Activated T-cell treated with anti-CD3 and anti-CD28 coated beads, Interleukin-2, amount 50 U/mL, for 72 hours (primary cell): ENCODE measurements around the gene RPS10. TPM values are rescaled to one million over a fixed set of nuclear protein-coding genes. Genes with fewer than 3 reads are reported as not detected.
A peak's percentile ranks its signal among the peaks of the same experiment; 100 is the strongest.

Experiments used
- ATAC-seq, 2 donors: fragments of 150-1000 bp; cut with Tn5 transposase; replicated peaks in 1 of 2; 2 replicates each; pipeline ENCODE4 v1.10.0; 2021; ENCODE audit warnings: moderate library complexity in 2 of 2, mild to moderate bottlenecking in 1 of 2
- DNase-seq, 2 donors: peaks; one replicate each; pipeline ENCODE4 v3.0.0; 2021 to 2022; ENCODE audit warnings: mixed read lengths in 1 of 2
- H3K27ac Mint-ChIP-seq: one replicate; pipeline ENCODE4 v1.8.0; 2022; ENCODE audit warnings: mild to moderate bottlenecking, moderate library complexity, mixed read lengths
- H3K27me3 Mint-ChIP-seq: one replicate; pipeline ENCODE4 v1.8.0; 2022; ENCODE audit warnings: low read depth, mixed read lengths
- H3K36me3 Mint-ChIP-seq, 2 donors: one replicate each; pipeline ENCODE4 v1.8.0; 2022; ENCODE audit warnings: mixed read lengths in 2 of 2, mild to moderate bottlenecking in 1 of 2; ENCODE audit not compliant: insufficient read depth in 2 of 2
- H3K4me1 Mint-ChIP-seq: one replicate; pipeline ENCODE4 v1.8.0; 2022; ENCODE audit warnings: low read depth, mixed read lengths
- H3K4me3 Mint-ChIP-seq, 2 donors: one replicate each; pipeline ENCODE4 v1.8.0; 2022; ENCODE audit warnings: mild to moderate bottlenecking in 2 of 2, mixed read lengths in 2 of 2, moderate library complexity in 2 of 2
- H3K9me3 Mint-ChIP-seq, 2 donors: one replicate each; pipeline ENCODE4 v1.8.0; 2022; ENCODE audit warnings: mixed read lengths in 2 of 2
- total RNA-seq, 2 donors: library from RNA; stranded (reverse); gene quantifications; one replicate each; pipeline ENCODE4 v1.2.3, GENCODE V29; 2022

RPS10 gene
- total RNA-seq, 2 donors from 2014 or later, result 2,209 to 2,226 TPM

DNA sequence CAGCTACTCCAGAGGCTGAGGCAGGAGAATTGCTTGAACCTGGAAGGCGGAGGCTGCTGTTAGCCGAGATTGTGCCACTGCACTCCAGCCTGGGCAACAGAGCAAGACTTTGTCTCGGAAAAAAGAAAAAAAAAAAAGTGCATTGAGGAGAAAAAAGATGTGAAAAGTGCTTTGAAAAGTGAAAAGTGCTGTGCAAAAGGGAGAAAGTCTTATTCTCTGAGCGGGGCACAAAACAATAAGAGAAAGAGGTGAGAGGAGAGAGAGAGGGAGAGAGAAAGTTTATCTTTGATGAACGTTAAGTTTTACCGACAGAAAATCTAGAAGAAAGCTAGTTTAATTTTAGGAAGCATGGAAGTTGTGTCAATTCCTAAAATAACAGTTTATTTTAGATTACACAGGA is 36.1 kb upstream of the RPS10 start:
- DNase-seq (no peak), ATAC-seq (no peak)
- H3K4me1 Mint-ChIP-seq, result peaks cover 7% of the 10 kb centered on the region
- no peak overlapping the region for H3K27ac Mint-ChIP-seq
- peaks cover 15% of the 10 kb centered on the region for H3K27me3 Mint-ChIP-seq
- no peaks in the 10 kb centered on the region for H3K36me3 Mint-ChIP-seq
- H3K4me3 Mint-ChIP-seq, result no peak overlapping the region
- no peaks in the 10 kb centered on the region for H3K9me3 Mint-ChIP-seq

DNA sequence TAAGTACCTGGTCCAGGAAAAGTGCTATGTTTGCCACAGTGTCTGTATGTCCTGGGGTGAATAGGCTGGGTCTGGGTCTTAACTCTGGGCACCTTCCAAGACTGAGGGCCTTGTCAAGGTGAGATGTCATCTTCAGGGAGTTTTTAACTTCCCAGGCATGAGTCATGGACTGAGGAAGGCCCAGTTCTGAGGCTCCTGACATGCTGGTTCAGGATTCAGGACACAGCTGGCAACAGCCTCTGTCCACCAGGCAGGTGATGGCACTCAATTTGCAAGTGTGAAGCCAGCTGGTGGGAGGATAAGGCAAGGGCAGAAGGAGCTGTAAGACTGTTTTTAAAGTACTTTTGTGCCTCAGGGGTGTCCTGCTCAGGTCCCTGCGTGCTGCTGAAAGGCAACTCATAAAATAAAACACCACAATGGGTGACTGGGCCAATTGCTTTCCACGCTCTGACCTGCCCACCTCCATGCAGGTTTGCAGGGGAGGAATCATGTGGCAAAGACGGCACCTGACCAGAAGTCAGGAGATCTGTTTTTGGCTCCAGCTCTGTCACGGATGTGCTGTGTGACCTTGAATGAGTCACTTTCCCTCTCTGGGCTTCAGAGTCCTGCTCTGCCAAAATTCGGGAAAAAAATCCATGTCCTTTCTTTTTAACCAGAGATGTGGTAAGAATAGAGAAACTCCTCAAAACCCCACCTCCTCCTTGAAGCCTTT is 35.1 kb upstream of the RPS10 start:
- ATAC-seq (no peak), DNase-seq (no peak)
- Mint-ChIP-seq H3K4me1 (peaks cover 7% of the 10 kb centered on the region), H3K9me3 (no peaks in the 10 kb centered on the region), H3K27me3 (peaks cover 15% of the 10 kb centered on the region), H3K27ac (no peak overlapping the region), H3K4me3 (no peak overlapping the region), H3K36me3 (no peaks in the 10 kb centered on the region)

DNA sequence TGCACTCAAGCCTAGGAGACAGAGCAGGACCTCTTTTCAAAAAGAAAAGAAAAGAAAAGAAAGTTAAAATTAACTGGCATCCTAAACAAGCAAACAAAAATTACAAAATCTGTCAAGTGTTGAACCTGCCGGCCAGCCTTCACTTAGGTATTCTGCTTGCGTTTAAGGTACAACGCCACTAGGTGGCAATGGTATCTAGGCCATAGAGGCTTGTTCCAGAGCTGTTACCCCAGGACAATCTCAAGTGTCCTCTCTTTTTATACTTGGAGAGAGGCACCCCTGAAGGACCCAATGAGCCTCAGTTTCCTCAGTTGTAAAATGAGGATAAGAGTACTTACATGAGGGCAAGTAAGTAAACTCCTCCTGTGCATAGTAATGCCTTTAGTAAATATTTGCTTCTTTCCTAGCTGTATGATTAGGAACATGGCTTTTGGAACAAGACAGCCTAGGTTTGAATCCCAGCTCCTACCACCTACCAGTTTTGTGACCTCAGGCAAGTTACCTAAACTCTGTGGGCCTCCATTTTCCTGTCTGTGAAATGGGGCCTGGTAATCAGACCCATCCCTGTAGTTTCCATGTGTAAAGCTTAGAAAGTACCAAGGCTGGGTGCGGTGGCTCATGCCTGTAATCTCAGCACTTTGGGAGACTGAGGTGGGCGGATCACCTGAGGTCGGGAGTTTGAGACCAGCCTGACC is 34.2 kb upstream of the RPS10 start:
- Mint-ChIP-seq H3K4me3 (no peak overlapping the region), H3K4me1 (peaks cover 2% of the 10 kb centered on the region), H3K27ac (no peak overlapping the region), H3K9me3 (no peaks in the 10 kb centered on the region), H3K36me3 (no peaks in the 10 kb centered on the region), H3K27me3 (peaks cover 9% of the 10 kb centered on the region)
- ATAC-seq (peak; percentile 70 to 73), DNase-seq (peak; percentile 50 to 54)

DNA sequence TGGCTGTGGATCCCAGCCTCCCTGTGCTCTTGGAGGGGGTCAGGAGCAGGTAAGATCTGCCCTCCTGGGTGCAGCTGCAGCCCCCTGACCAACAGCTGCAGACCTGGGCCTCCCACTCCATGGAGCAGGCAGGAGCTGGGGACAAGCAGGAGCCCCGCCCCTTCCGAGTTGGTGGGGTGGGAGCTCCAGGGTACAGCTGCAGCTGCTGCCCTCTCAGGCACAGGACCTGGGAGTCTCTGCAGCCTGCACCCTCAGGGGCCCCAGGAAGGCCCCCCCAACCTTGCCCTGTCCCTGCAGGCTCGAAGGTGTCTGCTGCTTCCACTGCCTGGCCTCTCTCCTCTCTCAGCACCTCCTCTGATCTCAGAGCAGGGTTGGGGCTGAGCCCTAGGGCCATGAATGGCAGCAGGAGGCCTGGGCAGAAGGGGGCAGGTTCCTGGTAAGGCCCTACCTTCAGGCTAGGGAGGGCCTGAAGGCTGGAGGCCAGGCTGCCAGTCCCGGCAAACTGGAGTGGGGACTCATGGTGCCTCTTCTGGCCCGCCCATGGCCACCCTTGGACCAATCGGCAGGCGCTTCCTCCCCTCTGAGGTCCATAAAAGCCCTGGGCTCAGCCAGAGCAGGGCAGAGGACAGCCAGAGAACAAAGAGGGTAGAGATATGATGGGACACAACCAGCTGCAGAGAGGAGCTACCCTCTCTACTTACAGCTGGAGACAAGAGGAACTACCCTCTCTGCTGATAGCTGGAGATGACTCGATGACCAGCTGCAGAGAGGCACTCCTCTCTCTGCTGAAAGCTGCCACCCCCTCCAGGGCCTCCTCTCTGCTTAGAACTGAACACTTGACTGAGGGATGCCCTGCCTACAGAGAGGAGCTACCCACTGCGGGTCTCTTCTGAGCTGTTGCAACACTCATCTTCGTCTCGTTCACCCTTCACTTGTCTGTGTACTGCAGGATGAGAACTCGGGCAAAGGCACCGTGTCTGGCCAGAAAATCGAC is 32.2 kb upstream of the RPS10 start:
- Mint-ChIP-seq H3K27ac (no peak overlapping the region), H3K4me1 (no peaks in the 10 kb centered on the region), H3K9me3 (no peaks in the 10 kb centered on the region), H3K27me3 (no peaks in the 10 kb centered on the region), H3K4me3 (no peak overlapping the region), H3K36me3 (no peaks in the 10 kb centered on the region)
- ATAC-seq (no peak), DNase-seq (no peak)

DNA sequence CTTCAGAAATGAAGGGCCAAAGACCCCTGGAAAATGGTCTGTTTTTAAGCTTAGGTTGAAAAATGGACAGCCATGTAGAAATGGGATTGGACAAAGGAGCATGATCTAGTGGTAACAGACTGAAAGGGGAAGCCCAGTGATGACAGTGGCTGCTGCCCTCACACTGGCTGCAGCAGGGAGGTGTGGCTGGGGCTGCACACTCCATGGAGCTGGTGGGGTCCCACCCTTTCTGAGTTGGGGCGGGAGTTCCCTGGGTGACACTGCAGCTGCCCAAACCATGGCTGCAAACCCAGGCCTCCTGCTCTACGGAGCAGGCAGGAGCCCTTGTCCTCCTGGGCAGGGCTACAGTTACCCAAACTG is 31.5 kb upstream of the RPS10 start:
- no peak for ATAC-seq
- no peak overlapping the region for H3K27ac Mint-ChIP-seq
- H3K9me3 Mint-ChIP-seq, result no peaks in the 10 kb centered on the region
- no peak overlapping the region for H3K4me3 Mint-ChIP-seq
- H3K4me1 Mint-ChIP-seq, result no peaks in the 10 kb centered on the region
- H3K27me3 Mint-ChIP-seq, result no peaks in the 10 kb centered on the region
- H3K36me3 Mint-ChIP-seq, result no peaks in the 10 kb centered on the region
- DNase-seq, result no peak

DNA sequence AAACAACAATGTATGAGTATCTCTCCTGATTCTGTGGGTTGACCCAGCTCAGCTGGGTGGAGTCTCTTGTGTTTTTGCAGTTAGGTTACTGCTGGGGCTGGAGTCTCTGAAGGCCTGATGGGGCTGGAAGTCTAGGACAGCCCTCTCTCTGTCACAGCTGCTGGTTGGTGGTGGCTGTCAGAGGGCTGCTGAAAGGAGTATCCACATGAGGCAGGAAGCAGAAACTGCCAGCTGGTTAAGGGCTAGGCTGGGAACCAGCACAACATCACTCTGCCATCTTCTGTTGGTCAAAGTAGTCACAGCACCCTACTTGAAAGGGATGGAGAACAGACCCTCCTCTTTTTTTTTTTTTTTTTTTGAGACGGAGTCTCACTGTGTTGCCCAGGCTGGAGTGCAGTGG is 30.0 kb upstream of the RPS10 start:
- peaks cover 2% of the 10 kb centered on the region in 2 donors for H3K9me3 Mint-ChIP-seq
- DNase-seq (no peak), ATAC-seq (peak in 1 of 2 donors; percentile 36)
- no peak overlapping the region for H3K27ac Mint-ChIP-seq
- H3K4me3 Mint-ChIP-seq, result no peak overlapping the region
- H3K27me3 Mint-ChIP-seq, result no peaks in the 10 kb centered on the region
- no peaks in the 10 kb centered on the region for H3K4me1 Mint-ChIP-seq
- H3K36me3 Mint-ChIP-seq, result no peaks in the 10 kb centered on the region

DNA sequence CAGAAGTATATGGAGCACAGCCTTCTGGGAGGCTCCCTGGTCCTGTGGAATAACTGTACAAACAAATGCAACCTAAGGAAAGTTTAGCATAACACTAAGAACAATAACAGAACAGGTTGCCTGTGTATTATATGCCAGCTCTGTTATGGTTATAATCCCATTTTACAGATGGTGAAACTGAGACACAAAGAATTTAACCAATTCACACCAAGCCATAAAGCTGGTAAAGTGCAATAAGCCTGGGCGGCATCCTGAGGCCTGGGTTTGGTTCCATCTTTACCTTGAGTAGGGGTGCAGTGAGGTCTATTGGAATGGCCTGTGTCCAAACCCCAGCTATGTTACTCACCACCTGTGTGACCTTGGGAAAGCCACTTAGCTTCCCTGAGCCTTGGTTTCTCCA is 25.3 kb upstream of the RPS10 start:
- H3K27me3 Mint-ChIP-seq, result no peaks in the 10 kb centered on the region
- peaks cover 2% of the 10 kb centered on the region in 2 donors for H3K9me3 Mint-ChIP-seq
- H3K36me3 Mint-ChIP-seq, result no peaks in the 10 kb centered on the region
- ATAC-seq (no peak), DNase-seq (no peak)
- H3K27ac Mint-ChIP-seq, result no peak overlapping the region
- no peaks in the 10 kb centered on the region for H3K4me1 Mint-ChIP-seq
- H3K4me3 Mint-ChIP-seq, result no peak overlapping the region

DNA sequence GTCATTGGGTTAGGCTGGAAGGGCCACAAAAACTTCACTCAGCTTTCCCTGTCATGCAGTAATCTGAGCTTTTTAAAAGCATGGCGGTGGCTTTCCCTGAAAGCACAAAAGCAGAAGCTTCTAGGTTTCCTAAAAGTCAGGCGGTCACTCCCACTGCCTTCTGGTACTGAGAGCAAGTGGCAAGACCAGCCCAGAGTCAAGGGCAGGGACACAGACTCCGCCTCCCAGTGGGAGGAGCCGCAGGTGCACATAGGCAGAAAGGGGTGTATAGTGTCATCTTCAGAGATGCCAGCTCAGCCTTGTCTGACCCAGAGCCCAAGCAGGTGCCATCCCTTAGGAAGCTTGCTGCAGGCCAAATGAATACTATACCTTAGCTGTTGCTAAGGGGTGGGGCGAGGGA is 22.0 kb upstream of the RPS10 start:
- Mint-ChIP-seq H3K4me1 (no peaks in the 10 kb centered on the region), H3K36me3 (no peaks in the 10 kb centered on the region), H3K27me3 (no peaks in the 10 kb centered on the region), H3K27ac (no peak overlapping the region), H3K9me3 (peaks cover 2% of the 10 kb centered on the region in 2 donors), H3K4me3 (no peak overlapping the region)
- ATAC-seq, result no peak
- DNase-seq, result peak in 1 of 2 donors; percentile 12

DNA sequence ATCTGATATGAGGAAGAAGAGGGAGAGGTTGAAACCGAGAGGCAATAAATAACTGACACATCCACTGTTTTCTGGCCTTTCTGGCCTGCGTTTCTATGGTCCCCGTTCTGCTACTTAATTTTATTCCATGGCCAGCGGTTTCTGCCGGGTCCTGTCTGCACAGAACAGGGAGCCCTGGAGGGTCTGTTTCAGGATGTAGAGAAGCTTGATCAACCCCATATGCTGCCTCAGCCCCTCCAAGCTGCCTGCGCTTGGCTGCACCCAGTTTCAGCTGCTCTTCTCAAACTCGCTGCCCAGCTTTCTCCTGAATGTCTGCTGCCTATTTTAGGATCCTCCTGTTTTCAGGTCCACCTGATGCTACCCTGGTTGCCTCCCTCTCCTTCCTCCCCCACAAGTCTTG is 21.5 kb upstream of the RPS10 start:
- H3K36me3 Mint-ChIP-seq, result no peaks in the 10 kb centered on the region
- ATAC-seq, result no peak

DNA sequence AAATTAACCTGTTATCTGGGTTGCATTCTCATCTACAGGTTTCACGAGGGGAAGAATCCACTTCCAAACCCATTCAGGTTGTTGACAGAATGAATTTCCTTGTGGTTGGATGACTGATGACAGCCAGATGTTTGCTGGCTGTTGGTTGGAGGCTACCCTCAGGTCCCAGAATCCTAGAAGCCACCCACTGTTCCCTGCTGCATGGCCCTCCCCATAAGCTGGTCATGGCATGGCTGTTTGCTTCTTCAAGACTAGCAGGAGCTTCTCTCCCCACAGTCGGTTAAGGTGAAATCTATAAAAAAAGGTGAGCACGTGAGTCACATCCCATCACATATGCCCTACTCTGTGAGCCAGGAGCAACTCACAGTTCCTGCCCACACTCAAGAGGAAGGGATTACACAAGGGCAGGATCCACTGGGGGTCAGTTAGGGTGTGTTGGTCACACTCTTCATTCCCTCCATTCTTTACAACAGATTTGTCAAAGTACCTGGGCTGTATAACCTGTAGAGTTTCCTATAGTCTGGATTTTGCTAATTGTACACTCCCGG is 19.5 kb upstream of the RPS10 start:
- no peak overlapping the region for H3K4me3 Mint-ChIP-seq
- no peaks in the 10 kb centered on the region for H3K4me1 Mint-ChIP-seq
- no peak overlapping the region for H3K27ac Mint-ChIP-seq
- H3K9me3 Mint-ChIP-seq, result no peaks in the 10 kb centered on the region
- ATAC-seq (no peak), DNase-seq (no peak)
- no peaks in the 10 kb centered on the region for H3K27me3 Mint-ChIP-seq
- no peaks in the 10 kb centered on the region for H3K36me3 Mint-ChIP-seq

More for the DNA sequence above, 21.5 kb upstream of the RPS10 start:
- Mint-ChIP-seq H3K4me3 (no peak overlapping the region), H3K27me3 (no peaks in the 10 kb centered on the region), H3K4me1 (no peaks in the 10 kb centered on the region), H3K9me3 (peaks cover 2% of the 10 kb centered on the region in 2 donors), H3K27ac (no peak overlapping the region)
- DNase-seq, result no peak

DNA sequence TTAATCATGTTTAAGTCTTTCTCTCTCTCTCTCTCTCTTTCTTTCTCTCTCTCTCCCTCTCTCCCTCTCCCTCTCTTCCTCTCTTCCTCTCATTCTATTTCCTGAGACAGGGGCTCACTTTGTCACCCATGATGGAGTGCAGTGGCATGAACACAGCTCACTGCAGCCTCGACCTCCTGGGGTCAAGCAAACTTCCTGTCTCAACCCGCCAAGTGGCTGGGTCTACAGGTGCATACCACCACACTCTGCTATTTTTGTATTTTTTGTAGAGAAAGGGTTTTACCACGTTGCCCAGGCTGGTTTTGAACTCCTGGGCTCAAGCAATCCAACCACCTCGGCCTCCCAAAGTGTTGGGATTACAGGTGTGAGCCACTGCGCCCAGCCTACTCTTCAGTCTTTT is 15.7 kb upstream of the RPS10 start:
- ATAC-seq, result no peak
- H3K4me1 Mint-ChIP-seq, result no peaks in the 10 kb centered on the region
- H3K36me3 Mint-ChIP-seq, result no peaks in the 10 kb centered on the region
- peaks cover 6% of the 10 kb centered on the region for H3K27me3 Mint-ChIP-seq
- H3K9me3 Mint-ChIP-seq, result peaks cover 4 to 6% of the 10 kb centered on the region in 2 donors
- H3K4me3 Mint-ChIP-seq, result no peak overlapping the region
- H3K27ac Mint-ChIP-seq, result no peak overlapping the region
- no peak for DNase-seq

DNA sequence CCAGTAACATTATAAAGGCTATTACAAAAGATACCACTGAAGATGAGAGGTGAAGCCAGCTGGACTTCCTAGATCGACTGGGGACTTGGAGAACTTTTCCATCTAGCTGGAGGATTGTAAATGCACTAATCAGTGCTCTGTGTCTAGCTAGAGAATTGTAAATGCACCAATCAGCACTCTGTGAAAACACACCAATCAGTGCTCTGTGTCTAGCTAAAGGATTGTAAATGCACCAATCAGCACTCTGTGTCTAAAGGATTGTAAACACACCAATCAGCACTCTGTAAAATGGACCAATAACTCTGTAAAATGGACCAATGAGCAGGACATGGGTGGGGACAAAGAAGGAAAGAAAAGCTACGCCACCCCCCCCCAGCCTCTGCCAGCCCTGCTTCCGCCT is 13.6 kb upstream of the RPS10 start:
- no peak for ATAC-seq

DNA sequence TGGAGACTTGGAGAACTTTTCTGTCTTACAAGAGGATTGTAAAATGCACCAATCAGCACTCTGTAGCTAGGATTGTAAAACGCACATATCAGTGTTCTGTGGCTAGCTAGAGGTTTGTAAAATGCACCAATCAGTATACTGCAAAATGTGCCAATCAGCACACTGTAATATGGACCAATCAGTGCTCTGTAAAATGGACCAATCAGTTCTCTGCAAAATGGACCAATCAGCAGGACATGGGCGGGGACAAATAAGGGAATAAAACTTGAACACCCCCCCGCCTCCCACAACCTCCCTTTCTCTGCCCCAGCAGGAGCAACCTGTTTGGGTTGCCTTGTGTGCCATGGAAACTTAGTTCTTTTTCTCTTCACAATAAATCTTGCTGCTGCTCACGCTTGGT is 12.8 kb upstream of the RPS10 start:
- Mint-ChIP-seq H3K4me1 (no peaks in the 10 kb centered on the region), H3K27me3 (peaks cover 6% of the 10 kb centered on the region), H3K27ac (no peak overlapping the region), H3K9me3 (peaks cover 4 to 6% of the 10 kb centered on the region in 2 donors), H3K36me3 (no peaks in the 10 kb centered on the region), H3K4me3 (no peak overlapping the region)
- DNase-seq (no peak), ATAC-seq (no peak)

More for the DNA sequence above, 13.6 kb upstream of the RPS10 start:
- Mint-ChIP-seq H3K27ac (no peak overlapping the region), H3K4me1 (no peaks in the 10 kb centered on the region), H3K27me3 (peaks cover 6% of the 10 kb centered on the region), H3K36me3 (no peaks in the 10 kb centered on the region), H3K9me3 (peaks cover 4 to 6% of the 10 kb centered on the region in 2 donors), H3K4me3 (no peak overlapping the region)
- no peak for DNase-seq
